ENCODE measurements around the gene ENHO.

ENHO gene

DNA sequence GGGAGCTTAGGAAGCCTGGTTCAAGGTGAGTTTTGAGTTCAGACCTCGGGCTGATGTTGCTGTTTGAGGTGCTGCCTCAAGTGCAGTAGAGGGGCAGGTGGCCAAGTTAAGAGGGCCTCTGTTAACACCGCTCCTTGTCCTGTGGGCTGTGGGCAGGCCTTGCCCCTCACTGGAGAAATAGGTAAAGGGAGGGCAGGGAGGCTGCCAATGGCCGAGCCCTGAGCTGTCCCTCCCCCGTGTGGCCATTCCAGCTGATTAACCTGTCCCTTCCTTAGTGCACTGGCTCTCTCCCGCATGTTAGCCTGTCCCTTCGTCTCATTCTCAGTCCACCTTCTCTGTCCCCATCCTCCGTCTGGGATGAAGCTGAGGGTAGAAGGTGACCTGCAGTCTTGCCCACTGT lies 45.3 kb upstream of the ENHO start:
- no peak overlapping the region for H3K4me3 ChIP-seq (ENCODE audit: low read depth, low read length)
- POLR2A ChIA-PET, result no interaction called here

DNA sequence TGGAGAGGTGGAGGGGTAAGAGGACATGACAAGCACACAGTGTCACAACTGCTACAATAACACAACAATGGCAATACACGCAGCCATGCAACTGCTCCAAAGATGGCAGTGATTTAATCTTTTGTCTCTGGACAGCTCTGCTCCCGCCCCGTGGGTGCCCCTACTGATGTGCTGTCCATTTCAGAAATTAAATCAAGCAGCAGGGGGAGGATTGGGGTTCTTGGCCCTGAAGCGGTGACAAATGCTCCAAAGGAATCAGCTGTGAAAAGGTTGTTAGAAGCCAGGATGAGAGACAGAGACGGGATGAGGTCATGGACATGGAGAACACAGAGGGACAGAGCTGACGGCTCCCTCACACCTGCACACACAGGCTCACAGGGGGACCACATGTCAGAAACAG lies 44.2 kb upstream of the ENHO start:
- CTCF ChIA-PET, result interaction anchor here (0.8 to 1.1 kb wide), 3 partner anchors 16 to 162 kb away, joined by 3 to 5 read pairs (median 4); no protein-coding TSS in a partner anchor
- TF ChIP-seq, protein P1, sequence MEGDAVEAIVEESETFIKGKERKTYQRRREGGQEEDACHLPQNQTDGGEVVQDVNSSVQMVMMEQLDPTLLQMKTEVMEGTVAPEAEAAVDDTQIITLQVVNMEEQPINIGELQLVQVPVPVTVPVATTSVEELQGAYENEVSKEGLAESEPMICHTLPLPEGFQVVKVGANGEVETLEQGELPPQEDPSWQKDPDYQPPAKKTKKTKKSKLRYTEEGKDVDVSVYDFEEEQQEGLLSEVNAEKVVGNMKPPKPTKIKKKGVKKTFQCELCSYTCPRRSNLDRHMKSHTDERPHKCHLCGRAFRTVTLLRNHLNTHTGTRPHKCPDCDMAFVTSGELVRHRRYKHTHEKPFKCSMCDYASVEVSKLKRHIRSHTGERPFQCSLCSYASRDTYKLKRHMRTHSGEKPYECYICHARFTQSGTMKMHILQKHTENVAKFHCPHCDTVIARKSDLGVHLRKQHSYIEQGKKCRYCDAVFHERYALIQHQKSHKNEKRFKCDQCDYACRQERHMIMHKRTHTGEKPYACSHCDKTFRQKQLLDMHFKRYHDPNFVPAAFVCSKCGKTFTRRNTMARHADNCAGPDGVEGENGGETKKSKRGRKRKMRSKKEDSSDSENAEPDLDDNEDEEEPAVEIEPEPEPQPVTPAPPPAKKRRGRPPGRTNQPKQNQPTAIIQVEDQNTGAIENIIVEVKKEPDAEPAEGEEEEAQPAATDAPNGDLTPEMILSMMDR (IDR thresholded peaks at IDR 0.05; ENCODE audit: insufficient read depth, low read length, missing control alignments), result no peak
- POLR2A ChIA-PET, result no interaction called here
- DNase-seq (ENCODE audit: low read depth, low spot score), result no peak
- H3K4me3 ChIP-seq (ENCODE audit: low read depth, low read length), result no peak overlapping the region

More for the DNA sequence above, 45.3 kb upstream of the ENHO start:
- TF ChIP-seq, protein P1 (IDR thresholded peaks at IDR 0.05; ENCODE audit: insufficient read depth, low read length, missing control alignments), result no peak
- CTCF ChIA-PET, result interaction anchor here (1.5 to 4.0 kb wide), 2 partner anchors 12 to 24 kb away, joined by 3 to 19 read pairs; no protein-coding TSS in a partner anchor
- DNase-seq (ENCODE audit: low read depth, low spot score), result no peak

DNA sequence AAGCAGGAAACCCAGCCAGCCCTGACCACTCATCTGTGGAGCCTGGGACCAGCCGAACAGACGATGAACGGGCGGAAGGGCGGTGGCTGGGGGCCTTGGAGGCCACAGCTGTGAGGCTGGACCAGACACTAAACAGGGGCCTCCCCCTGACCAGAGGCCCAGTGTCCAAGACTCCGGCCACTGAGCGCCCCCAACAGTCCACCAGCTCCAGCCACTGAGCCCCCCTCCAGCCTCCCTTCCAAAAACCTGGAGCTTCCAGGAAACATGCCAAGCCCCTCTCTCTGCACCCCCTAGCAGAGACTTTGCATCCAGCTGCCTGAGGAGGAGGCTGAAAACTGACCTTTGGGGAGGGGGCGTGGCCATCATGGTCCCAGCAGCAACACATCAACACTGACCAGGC lies 43.5 kb upstream of the ENHO start:
- POLR2A ChIA-PET, result no interaction called here
- no peak for DNase-seq (ENCODE audit: low read depth, low spot score)
- TF ChIP-seq, protein P1 (IDR thresholded peaks at IDR 0.05; ENCODE audit: insufficient read depth, low read length, missing control alignments), result no peak
- no peak overlapping the region for H3K4me3 ChIP-seq (ENCODE audit: low read depth, low read length)
- CTCF ChIA-PET, result interaction anchor here (0.8 to 1.1 kb wide), 3 partner anchors 15 to 162 kb away, joined by 3 to 5 read pairs (median 4); no protein-coding TSS in a partner anchor

DNA sequence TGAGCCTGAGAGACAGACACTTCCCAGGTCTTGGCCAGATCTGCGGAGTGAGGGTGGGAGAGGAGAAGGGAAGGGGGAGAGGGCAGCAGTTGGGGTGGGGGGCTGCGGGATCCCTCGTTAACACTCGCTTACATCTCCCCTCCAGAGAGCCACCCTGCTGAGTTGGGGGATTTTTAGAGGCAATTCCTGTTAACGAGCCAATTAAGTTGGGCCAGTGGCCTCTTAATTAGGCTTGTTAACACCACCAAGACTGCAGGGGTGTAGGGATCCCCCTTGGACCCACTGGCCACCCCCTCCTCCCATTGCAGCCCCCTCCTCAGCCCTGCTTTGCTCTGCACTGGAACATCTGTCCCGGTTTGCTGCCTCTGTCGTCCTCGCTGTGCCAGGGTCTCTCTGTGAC lies 43.1 kb upstream of the ENHO start:
- DNase-seq (ENCODE audit: low read depth, low spot score), result no peak
- no peak overlapping the region for H3K4me3 ChIP-seq (ENCODE audit: low read depth, low read length)
- POLR2A ChIA-PET, result no interaction called here
- TF ChIP-seq, protein P1 (IDR thresholded peaks at IDR 0.05; ENCODE audit: insufficient read depth, low read length, missing control alignments), result no peak
- CTCF ChIA-PET, result interaction anchor here (1.1 kb wide), 1 partner anchor 26 kb away, joined by 4 read pairs; no protein-coding TSS in a partner anchor

DNA sequence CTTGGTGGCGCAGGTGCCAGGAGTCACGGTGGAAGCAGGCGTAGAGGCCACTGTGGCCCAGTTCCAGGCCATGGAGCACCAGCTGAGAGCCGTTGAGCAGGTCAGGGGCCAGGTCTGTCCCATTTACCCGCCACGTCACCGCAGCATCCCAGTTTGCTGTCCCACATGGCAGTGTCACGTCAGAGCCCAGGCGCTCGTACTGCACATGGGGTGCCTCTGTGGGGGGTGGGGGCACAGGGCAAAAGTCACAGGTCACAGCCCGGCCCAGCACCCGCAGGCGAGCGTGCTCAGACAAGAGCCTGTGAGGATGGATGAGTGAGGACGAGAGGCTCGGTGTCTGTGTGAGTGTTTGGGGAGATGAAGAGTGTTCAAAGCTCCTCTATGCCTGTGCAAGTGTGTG lies 41.8 kb upstream of the ENHO start:
- no peak overlapping the region for H3K4me3 ChIP-seq (ENCODE audit: low read depth, low read length)
- no peak for DNase-seq (ENCODE audit: low read depth, low spot score)
- ChIA-PET CTCF (interaction anchor here (0.6 to 3.0 kb wide), 4 partner anchors 18 to 40 kb away, joined by 3 to 22 read pairs (median 4); no protein-coding TSS in a partner anchor), POLR2A (no interaction called here)
- TF ChIP-seq, protein P1 (IDR thresholded peaks at IDR 0.05; ENCODE audit: insufficient read depth, low read length, missing control alignments), result no peak

DNA sequence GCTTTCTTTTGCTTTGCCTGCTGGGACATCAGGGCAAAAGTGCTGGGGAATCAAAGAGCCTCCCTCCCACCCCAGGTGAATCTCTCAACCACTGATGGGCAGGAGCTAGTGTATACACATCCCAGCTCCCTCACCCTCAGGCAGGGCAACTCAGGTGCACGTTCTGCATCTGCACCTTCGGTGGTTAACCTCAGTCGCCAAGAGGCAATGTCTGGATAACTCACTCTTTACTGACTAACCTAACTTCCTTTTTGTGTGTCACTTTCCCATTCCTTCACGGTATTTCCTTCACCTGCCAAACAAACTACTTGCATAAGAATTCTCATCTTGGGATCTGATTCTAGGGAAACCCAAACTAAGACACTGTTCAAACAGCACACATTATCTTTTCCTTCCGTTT lies 40.5 kb upstream of the ENHO start:
- H3K4me3 ChIP-seq (ENCODE audit: low read depth, low read length), result no peak overlapping the region
- CTCF ChIA-PET, result interaction anchor here (1.0 to 3.0 kb wide), 6 partner anchors 16 to 153 kb away, joined by 3 to 22 read pairs (median 4); no protein-coding TSS in a partner anchor
- POLR2A ChIA-PET, result no interaction called here
- TF ChIP-seq, protein P1 (IDR thresholded peaks at IDR 0.05; ENCODE audit: insufficient read depth, low read length, missing control alignments), result no peak
- DNase-seq (ENCODE audit: low read depth, low spot score), result no peak
